Measurements from ENCODE around the gene KLHL1.

KLHL1 gene

DNA sequence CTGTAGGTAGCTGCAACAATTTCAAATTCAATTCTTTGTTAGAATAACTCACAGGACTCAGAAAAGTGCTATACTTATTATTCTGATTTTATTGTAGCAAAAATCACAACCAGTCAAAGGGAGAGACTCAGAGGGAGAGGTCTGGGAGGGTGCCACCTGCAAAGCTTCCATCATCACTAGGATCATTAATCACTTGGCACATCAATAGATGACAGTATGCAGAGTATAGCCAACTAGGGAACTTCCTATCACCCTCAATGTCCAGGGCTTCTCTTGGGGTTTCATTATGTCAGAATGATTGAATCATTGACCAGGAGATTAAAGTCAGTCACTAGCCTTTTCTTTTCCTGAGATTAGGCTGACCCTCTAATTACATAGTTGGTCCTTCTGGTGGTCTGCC, 432.0 kb downstream of the KLHL1 start:
- no peak for DNase-seq

DNA sequence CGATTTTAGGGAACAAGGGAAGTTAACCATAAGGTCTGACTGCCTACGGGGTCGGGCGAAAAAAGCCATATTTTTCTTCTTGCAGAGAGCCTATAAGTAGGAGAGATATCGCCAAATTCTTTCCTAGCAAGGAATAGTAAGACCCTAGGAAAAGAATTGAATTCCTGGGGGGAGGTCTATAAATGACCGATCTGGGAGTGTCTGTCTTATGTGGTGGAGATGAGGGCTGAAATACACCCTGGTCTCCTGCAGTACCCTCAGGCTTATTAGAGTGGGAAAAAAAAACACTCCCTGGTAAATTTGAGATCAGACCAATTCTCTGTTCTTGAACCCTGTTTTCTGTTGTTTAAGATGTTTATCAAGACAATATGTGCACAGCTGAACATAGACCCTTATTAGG, 448.1 kb downstream of the KLHL1 start:
- no peak for DNase-seq

DNA sequence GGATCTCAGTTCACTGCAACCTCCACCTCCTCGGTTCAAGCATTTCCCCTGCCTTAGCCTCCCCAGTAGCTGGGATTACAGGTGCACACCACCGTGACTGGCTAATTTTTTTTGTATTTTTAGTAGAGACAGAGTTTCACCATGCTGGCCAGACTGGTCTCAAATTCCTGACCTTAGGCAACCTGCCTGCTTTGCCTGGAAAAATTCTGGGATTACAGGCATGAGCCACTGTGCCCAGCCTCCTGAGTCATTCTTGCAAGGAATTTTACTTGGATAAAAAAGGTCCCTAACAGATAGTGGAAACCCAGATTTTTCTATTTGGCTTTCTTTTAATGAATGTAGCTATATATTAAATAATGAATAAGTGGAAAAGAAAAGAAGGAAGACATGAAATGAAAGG, 450.6 kb downstream of the KLHL1 start:
- DNase-seq = no peak

DNA sequence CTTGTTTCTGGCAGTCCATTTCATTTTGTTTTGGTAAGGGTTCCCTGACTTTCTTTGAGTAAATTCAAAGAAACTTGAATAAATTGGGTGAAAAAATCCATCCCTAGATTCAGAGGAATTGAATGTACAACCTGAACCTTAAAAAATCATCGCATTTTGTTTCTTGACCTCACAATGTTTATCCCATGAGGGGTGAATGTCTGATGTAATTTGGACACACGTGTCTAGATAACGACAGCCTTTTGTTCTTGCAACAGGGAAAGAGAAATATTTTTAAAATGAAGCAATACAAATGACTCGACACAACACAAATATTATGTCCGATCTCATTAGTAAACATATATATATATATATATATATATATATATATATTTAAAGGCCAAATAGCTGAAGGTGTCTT, 453.9 kb downstream of the KLHL1 start:
- no peak for DNase-seq

Measured in stimulated activated CD4-positive, alpha-beta T cell treated with anti-CD3 and anti-CD28 coated beads, Interleukin-4, amount 100 ng/mL, for 1 hour (primary cell).